Measurements from ENCODE around the gene RNF14. TPM values are rescaled to one million over a fixed set of nuclear protein-coding genes. Genes with fewer than 3 reads are reported as not detected.
"Not testable (repeated sequence)": the region's sequence is repeated elsewhere in the genome, so short reads cannot be mapped to it uniquely, and the experiment has no call there.

RNF14 gene
- total and polyA plus RNA-seq, 9 of the 15 experiments (the other 6 are each of a cell fraction or from before 2014, with no cell fraction given): 36.3 to 140 (median 75.1) TPM

- TF ChIP-seq SRF (CRISPR knock-in tag; IDR thresholded peaks at IDR 0.05) (no peak), KDM2B (CRISPR knock-in tag; IDR thresholded peaks at IDR 0.05) (no peak), CXXC5 (CRISPR knock-in tag; IDR thresholded peaks at IDR 0.05) (no peak), SRSF7 (optimal IDR thresholded peaks at IDR 0.05; ENCODE audit: low read depth, low read length) (no peak), ZBTB8A (IDR thresholded peaks at IDR 0.05; ENCODE audit: partially characterized antibody) (no peak), E2F1 (CRISPR knock-in tag; IDR thresholded peaks at IDR 0.05) (no peak), ZNF274 (IDR thresholded peaks at IDR 0.05; ENCODE audit: borderline replicate concordance, low read depth, low read length) (no peak)
These were observed 68.0 kb downstream of the RNF14 start (continued) for GRCh38 chr5:142036918-142037317.

GRCh38 chr5:142037599-142037998, 68.7 kb downstream of the RNF14 start:
- CTCF ChIA-PET (ENCODE audit: low intra/inter-chr PET ratio); FAIRE-seq: not testable (repeated sequence)

More at GRCh38 chr5:142037599-142037998, 68.7 kb downstream of the RNF14 start:
- H3K4me3 ChIP-seq; DNase-seq (ENCODE audit: extremely low read depth in 1 of 4, low spot score in 3 of 4); H3K27me3 ChIP-seq (ENCODE audit: control insufficient read depth in 2 of 2, insufficient read depth in 2 of 2, low read length in 2 of 2); H3K9ac ChIP-seq (ENCODE audit: insufficient read depth in 1 of 2, low read depth in 2 of 2, low read length in 2 of 2); H3K36me3 ChIP-seq (ENCODE audit: control insufficient read depth, insufficient read depth, low read length); H2AFZ ChIP-seq (ENCODE audit: low read depth, low read length); H3K4me1 ChIP-seq (replicated peaks in 1 of 2; ENCODE audit: control insufficient read depth in 2 of 2, insufficient read depth in 2 of 2, low read length in 2 of 2); H3K27ac ChIP-seq (ENCODE audit: extremely low read depth, low read depth, low read length); H3K4me2 ChIP-seq (ENCODE audit: insufficient read depth, low read length); H3K9me3 ChIP-seq (replicated peaks; ENCODE audit: control insufficient read depth, insufficient read depth, low read depth, low read length); ATAC-seq; in situ Hi-C loops (cut with MboI); H4K20me1 ChIP-seq (replicated peaks; ENCODE audit: control insufficient read depth, insufficient read depth, low read length); POLR2A ChIA-PET; H3K79me2 ChIP-seq (ENCODE audit: control insufficient read depth, insufficient read depth, low read length); intact Hi-C loops (cut with micrococcal nuclease); BruUV-seq (replicated peaks); H3K9me1 ChIP-seq (ENCODE audit: control insufficient read depth, insufficient read depth, low read length): not testable (repeated sequence)
- 47% methylated on average over 3 of the region's 3 CpGs for WGBS (ENCODE audit: insufficient coverage, low coverage, missing lambda C conversion rate)

Measured in K562 (cell line).